Activated CD8-positive, alpha-beta memory T cell treated with anti-CD3 and anti-CD28 coated beads for 1 hour (primary cell): ENCODE measurements around the gene CEP104.
"Not testable (repeated sequence)": the region's sequence is repeated elsewhere in the genome, so short reads cannot be mapped to it uniquely, and the experiment has no call there.

Experiments used
- DNase-seq, 2 donors: peaks; one replicate each; pipeline ENCODE4 v3.0.0-alpha.2; 2020; ENCODE audit warnings: low read depth in 1 of 2; ENCODE audit errors: extremely low read depth in 1 of 2

Gene CEP104

GRCh38 chr1:3828391-3828790, 28.6 kb downstream of the CEP104 start:
- DNase-seq, result no peak

- DNase-seq, result no peak
These were observed 29.2 kb downstream of the CEP104 start for GRCh38 chr1:3827813-3828307.

GRCh38 chr1:3825356-3825755, 31.7 kb downstream of the CEP104 start:
- DNase-seq, result no peak

- no peak for DNase-seq
These were observed 32.4 kb downstream of the CEP104 start for GRCh38 chr1:3824650-3825049.

GRCh38 chr1:3822421-3822820, 34.6 kb downstream of the CEP104 start:
- no peak for DNase-seq

- DNase-seq, result no peak
These were observed 35.1 kb downstream of the CEP104 start for GRCh38 chr1:3821908-3822307.

GRCh38 chr1:3821447-3821846, 35.6 kb downstream of the CEP104 start:
- no peak for DNase-seq

GRCh38 chr1:3821004-3821403, 36.0 kb downstream of the CEP104 start:
- no peak for DNase-seq

GRCh38 chr1:3820316-3820715, 36.7 kb downstream of the CEP104 start:
- DNase-seq, result no peak

GRCh38 chr1:3819771-3820200, 37.2 kb downstream of the CEP104 start:
- no peak for DNase-seq

GRCh38 chr1:3817821-3818597, 39.0 kb downstream of the CEP104 start:
- DNase-seq, result no peak

GRCh38 chr1:3817138-3817740, 39.8 kb downstream of the CEP104 start:
- no peak for DNase-seq

- DNase-seq, result no peak
These were observed 40.5 kb downstream of the CEP104 start for GRCh38 chr1:3816331-3817137.

GRCh38 chr1:3814771-3815561, 42.0 kb downstream of the CEP104 start:
- DNase-seq, result no peak

GRCh38 chr1:3814065-3814464, 42.9 kb downstream of the CEP104 start:
- no peak for DNase-seq

GRCh38 chr1:3811595-3811911, 45.5 kb downstream of the CEP104 start:
- DNase-seq, result no peak

GRCh38 chr1:3810149-3810761, 46.8 kb downstream of the CEP104 start:
- not testable (repeated sequence) for DNase-seq

- DNase-seq, result no peak
These were observed 47.3 kb downstream of the CEP104 start for GRCh38 chr1:3809680-3810079.

- no peak for DNase-seq
These were observed 49.2 kb downstream of the CEP104 start for GRCh38 chr1:3807769-3808168.

GRCh38 chr1:3805038-3805437, 52.0 kb downstream of the CEP104 start:
- no peak for DNase-seq

GRCh38 chr1:3804627-3804944, 52.4 kb downstream of the CEP104 start:
- not testable (repeated sequence) for DNase-seq
